ENCODE data around the gene PRSS16.
"Not testable (repeated sequence)": the region's sequence is repeated elsewhere in the genome, so short reads cannot be mapped to it uniquely, and the experiment has no call there.

Gene PRSS16

GRCh38 chr6:27248783-27249182, 1.3 kb downstream of the PRSS16 start:
- DNase-seq, result no peak

- DNase-seq, result no peak
Observed at GRCh38 chr6:27250277-27251111, 3.0 kb downstream of the PRSS16 start.

GRCh38 chr6:27251112-27251605, 3.7 kb downstream of the PRSS16 start:
- peak; percentile 97 for DNase-seq

GRCh38 chr6:27251606-27252251, 4.2 kb downstream of the PRSS16 start:
- DNase-seq, result peak; percentile 95

- DNase-seq, result no peak
Observed at GRCh38 chr6:27254566-27254965, 7.1 kb downstream of the PRSS16 start.

- no peak for DNase-seq
Observed at GRCh38 chr6:27255866-27256265, 8.4 kb downstream of the PRSS16 start.

- no peak for DNase-seq
Observed at GRCh38 chr6:27260369-27260768, 12.9 kb downstream of the PRSS16 start.

GRCh38 chr6:27260836-27261375, 13.4 kb downstream of the PRSS16 start:
- no peak for DNase-seq

- DNase-seq, result no peak
Observed at GRCh38 chr6:27263886-27264285, 16.4 kb downstream of the PRSS16 start.

- DNase-seq, result not testable (repeated sequence)
Observed at GRCh38 chr6:27267003-27267402, 19.5 kb downstream of the PRSS16 start.

GRCh38 chr6:27267857-27268434, 20.4 kb downstream of the PRSS16 start:
- no peak for DNase-seq

- no peak for DNase-seq
Observed at GRCh38 chr6:27268803-27269202, 21.3 kb downstream of the PRSS16 start.

- DNase-seq, result no peak
Observed at GRCh38 chr6:27273783-27274182, 26.3 kb downstream of the PRSS16 start.

GRCh38 chr6:27275025-27275956, 27.8 kb downstream of the PRSS16 start:
- no peak for DNase-seq

GRCh38 chr6:27279513-27280063, 32.1 kb downstream of the PRSS16 start:
- peak; percentile 54 for DNase-seq

GRCh38 chr6:27280064-27280539, 32.6 kb downstream of the PRSS16 start:
- peak; percentile 77 for DNase-seq

GRCh38 chr6:27280540-27281000, 33.1 kb downstream of the PRSS16 start:
- DNase-seq, result peak; percentile 27

GRCh38 chr6:27281105-27281539, 33.6 kb downstream of the PRSS16 start:
- peak; percentile 33 for DNase-seq

- DNase-seq, result no peak
Observed at GRCh38 chr6:27281569-27281968, 34.1 kb downstream of the PRSS16 start.

- DNase-seq, result no peak
Observed at GRCh38 chr6:27283279-27283678, 35.8 kb downstream of the PRSS16 start.

GRCh38 chr6:27286141-27286540, 38.6 kb downstream of the PRSS16 start:
- DNase-seq, result no peak

- DNase-seq, result no peak
Observed at GRCh38 chr6:27287751-27288135, 40.2 kb downstream of the PRSS16 start.
